Measurements from ENCODE around the gene WFDC5. TPM values are rescaled to one million over a fixed set of nuclear protein-coding genes. Genes with fewer than 3 reads are reported as not detected.
A peak's percentile ranks its signal among the peaks of the same experiment; 100 is the strongest.

The WFDC5 gene
- total RNA-seq, 2 experiments from 2014 or later: not detected

DNA sequence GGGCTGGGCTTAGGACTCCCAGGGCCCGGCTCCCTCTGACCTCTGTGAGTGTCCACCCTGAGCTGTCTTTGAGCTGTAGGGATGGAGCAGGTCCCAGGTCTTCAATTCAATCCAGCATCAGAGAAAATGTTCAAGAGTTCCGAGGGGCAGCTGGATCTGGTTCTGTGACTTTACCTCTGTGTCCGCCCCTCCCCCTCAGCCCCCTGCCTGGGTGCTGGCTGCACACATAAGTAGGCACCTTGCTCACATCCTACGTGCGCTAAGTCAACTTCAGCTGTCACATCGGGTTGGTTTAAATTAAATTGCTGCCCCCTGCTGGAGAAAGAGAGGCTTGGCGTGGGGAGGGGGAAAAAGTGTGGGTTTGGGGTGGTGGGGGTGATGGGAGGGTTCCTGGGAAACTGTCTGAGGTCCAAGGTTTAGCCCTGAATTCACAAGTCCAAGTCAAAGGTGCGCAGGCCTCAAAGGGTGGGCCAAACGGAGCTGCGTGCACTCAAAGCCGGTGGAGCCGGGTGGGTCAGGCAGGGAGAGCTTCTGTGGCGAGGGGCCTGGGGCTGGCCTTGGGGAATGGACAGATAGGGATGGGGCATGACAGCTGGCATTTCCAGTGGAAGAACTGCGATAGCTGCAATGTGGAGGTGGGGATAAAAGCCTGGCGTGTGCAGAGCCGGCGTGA lies 3.0 kb downstream of the WFDC5 start:
- CTCF ChIA-PET: interaction anchor here (0.6 to 4.4 kb wide), 20 partner anchors 9 to 426 kb away, joined by 3 to 53 read pairs (median 5); partner anchors contain the start of gene WFDC12
- peak; percentile 38 for DNase-seq
- H3K4me1 Mint-ChIP-seq (ENCODE audit: low read depth): peaks cover 10% of the 10 kb centered on the region
- no peaks in the 10 kb centered on the region for H3K27me3 Mint-ChIP-seq (ENCODE audit: low read depth)
- H3K4me3 Mint-ChIP-seq: no peak overlapping the region
- H3K36me3 Mint-ChIP-seq (ENCODE audit: low read depth): no peaks in the 10 kb centered on the region
- no peak overlapping the region for H3K27ac Mint-ChIP-seq
- intact Hi-C loops (cut with micrococcal nuclease): no loop called here
- H3K9me3 Mint-ChIP-seq: no peaks in the 10 kb centered on the region

DNA sequence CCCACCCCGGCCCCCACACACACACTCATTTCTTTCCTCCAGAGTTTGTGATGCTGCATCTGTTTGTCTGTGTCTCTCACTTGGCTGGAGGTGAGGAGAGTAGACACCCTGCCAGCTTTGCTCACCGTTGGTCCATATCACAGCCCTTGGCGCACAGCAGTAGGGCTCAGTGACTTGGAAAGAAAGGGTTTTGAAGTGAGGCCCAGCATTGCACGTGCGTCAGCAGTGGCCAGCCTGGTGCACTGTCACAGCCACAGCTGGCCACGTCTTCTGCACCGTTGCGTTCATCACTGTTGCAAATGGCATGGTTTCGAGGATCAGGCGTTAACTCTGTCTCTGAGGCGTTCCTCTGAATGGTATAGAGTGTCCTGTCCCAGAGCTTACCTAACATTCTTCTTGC lies 3.7 kb downstream of the WFDC5 start:
- Mint-ChIP-seq H3K9me3 (no peaks in the 10 kb centered on the region), H3K4me3 (no peak overlapping the region), H3K36me3 (ENCODE audit: low read depth) (no peaks in the 10 kb centered on the region), H3K4me1 (ENCODE audit: low read depth) (peaks cover 10% of the 10 kb centered on the region), H3K27me3 (ENCODE audit: low read depth) (no peaks in the 10 kb centered on the region), H3K27ac (no peak overlapping the region)
- intact Hi-C loops (cut with micrococcal nuclease): no loop called here
- CTCF ChIA-PET: interaction anchor here (0.7 to 4.4 kb wide), 18 partner anchors 10 to 205 kb away, joined by 3 to 53 read pairs (median 4); partner anchors contain the start of gene WFDC12
- no peak for DNase-seq

DNA sequence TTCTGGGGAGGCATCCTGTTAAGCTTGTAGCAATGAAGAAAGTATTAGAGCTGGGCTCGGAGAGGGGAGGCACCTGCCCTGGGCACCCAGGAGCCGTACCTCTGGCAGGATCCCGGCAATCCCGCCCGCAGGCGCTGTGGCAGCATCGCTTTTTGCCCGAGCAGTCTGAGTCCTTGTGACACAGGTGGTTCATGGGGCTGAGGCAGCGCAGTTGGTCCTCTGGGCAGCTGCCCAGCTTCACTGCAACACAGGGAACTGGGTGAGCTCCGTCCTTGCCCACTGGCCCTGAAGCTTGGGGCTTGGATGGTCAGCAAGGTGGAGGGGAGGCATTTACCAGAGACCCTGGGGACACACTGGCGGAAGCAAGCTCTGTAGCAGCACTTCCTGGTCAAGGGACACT lies 4.7 kb downstream of the WFDC5 start:
- H3K9me3 Mint-ChIP-seq: no peaks in the 10 kb centered on the region
- H3K36me3 Mint-ChIP-seq (ENCODE audit: low read depth): no peaks in the 10 kb centered on the region
- no peak for DNase-seq
- intact Hi-C loops (cut with micrococcal nuclease): no loop called here
- H3K27ac Mint-ChIP-seq: no peak overlapping the region
- H3K4me3 Mint-ChIP-seq: no peak overlapping the region
- H3K4me1 Mint-ChIP-seq (ENCODE audit: low read depth): peaks cover 8% of the 10 kb centered on the region
- CTCF ChIA-PET: interaction anchor here (1.0 to 4.4 kb wide), 6 partner anchors 10 to 185 kb away, joined by 3 to 53 read pairs (median 6); no protein-coding TSS in a partner anchor
- no peaks in the 10 kb centered on the region for H3K27me3 Mint-ChIP-seq (ENCODE audit: low read depth)

DNA sequence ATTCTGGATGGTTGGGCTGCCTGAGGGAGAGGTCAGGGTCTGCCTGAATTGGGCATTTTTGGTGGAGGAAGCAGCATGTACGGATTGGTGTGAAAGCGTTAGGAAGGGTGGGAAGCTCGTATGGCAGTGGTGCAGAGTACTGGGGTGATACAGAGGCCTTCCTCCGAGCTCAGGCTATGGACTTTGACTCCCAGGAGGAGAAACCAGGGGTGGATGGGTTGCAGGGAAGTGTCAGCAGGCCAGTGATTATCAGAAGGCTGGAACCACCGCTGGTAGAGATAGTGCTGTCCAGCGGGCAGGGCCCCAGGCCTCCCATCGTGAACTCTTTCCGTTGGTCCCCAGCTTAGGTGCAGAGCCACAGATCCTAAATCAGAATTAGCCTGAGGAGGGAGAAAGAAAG lies 5.3 kb downstream of the WFDC5 start:
- Mint-ChIP-seq H3K27ac (no peak overlapping the region), H3K9me3 (no peaks in the 10 kb centered on the region), H3K27me3 (ENCODE audit: low read depth) (no peaks in the 10 kb centered on the region), H3K4me3 (no peak overlapping the region), H3K4me1 (ENCODE audit: low read depth) (peaks cover 2% of the 10 kb centered on the region), H3K36me3 (ENCODE audit: low read depth) (no peaks in the 10 kb centered on the region)
- DNase-seq: no peak
- intact Hi-C loops (cut with micrococcal nuclease): no loop called here
- CTCF ChIA-PET: interaction anchor here (0.5 to 1.5 kb wide), 5 partner anchors 10 to 698 kb away, joined by 3 to 6 read pairs (median 4); no protein-coding TSS in a partner anchor

DNA sequence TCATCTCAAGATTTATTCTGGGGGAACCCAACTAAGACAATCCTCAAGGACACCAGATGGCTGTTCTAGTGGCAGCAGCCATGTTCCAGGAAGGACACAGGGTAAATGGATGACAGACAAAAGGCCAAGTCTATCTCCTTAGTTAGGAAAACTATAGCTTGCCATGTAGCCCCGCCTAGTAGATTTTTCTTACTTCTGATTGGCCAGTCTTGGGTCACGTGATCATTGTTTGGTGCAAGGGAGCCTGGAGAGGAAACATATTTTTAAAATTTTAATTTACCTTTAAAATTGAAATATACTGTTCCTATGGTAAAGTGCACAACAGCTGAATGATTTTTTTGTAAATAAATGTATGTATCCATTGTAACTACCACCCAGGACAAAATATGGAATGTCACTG lies 9.7 kb downstream of the WFDC5 start:
- H3K27me3 Mint-ChIP-seq (ENCODE audit: low read depth): peaks cover 13% of the 10 kb centered on the region
- H3K4me1 Mint-ChIP-seq (ENCODE audit: low read depth): peaks cover 3% of the 10 kb centered on the region
- intact Hi-C loops (cut with micrococcal nuclease): no loop called here
- no peaks in the 10 kb centered on the region for H3K9me3 Mint-ChIP-seq
- no peak overlapping the region for H3K27ac Mint-ChIP-seq
- no peak overlapping the region for H3K4me3 Mint-ChIP-seq
- no peaks in the 10 kb centered on the region for H3K36me3 Mint-ChIP-seq (ENCODE audit: low read depth)
- DNase-seq: no peak
- CTCF ChIA-PET: interaction anchor here (0.7 to 4.2 kb wide), 5 partner anchors 9 to 188 kb away, joined by 3 to 25 read pairs (median 4); no protein-coding TSS in a partner anchor

DNA sequence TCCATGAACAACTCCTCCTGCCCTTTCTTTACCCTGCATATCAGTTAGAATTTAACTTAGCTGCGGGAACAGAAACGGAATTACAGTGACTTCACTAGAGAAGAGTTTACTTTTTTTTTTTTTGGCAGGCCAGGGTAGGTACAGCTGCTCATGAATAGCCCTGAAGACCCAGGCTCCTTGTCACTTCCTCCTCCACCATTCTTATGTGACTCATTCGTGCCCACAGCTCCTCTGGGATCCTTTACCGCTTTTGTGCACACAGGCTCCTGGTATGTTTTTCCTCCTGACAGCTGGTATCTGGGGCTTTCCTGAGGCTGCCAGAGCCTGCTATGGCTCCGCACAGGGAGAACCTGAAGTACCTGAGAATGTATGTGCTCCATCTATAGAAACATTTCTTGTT lies 10.2 kb downstream of the WFDC5 start:
- DNase-seq: no peak
- Mint-ChIP-seq H3K4me1 (ENCODE audit: low read depth) (peaks cover 3% of the 10 kb centered on the region), H3K4me3 (no peak overlapping the region), H3K27ac (no peak overlapping the region), H3K9me3 (no peaks in the 10 kb centered on the region), H3K36me3 (ENCODE audit: low read depth) (no peaks in the 10 kb centered on the region), H3K27me3 (ENCODE audit: low read depth) (peaks cover 18% of the 10 kb centered on the region)
- CTCF ChIA-PET: interaction anchor here (0.6 to 4.2 kb wide), 9 partner anchors 9 to 213 kb away, joined by 3 to 25 read pairs (median 3); no protein-coding TSS in a partner anchor
- intact Hi-C loops (cut with micrococcal nuclease): no loop called here

DNA sequence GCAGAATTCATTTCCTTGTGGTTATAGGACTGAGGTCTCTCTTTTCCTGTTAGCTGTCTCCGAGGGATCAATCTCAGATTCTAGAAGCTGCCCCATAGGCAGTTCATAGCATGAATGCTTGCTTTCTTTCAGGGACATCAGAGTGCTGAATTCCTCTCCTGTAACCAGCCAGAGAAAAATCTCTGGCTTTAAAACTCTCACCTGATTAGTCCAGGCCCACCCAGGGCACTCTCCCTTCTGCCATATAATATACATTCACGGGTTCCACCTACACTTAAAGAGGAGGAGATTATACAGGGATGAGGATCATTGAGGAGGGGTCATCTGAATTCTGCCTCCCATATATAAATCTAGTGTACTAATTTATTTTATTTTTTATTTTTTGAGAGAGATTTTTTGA lies 11.9 kb downstream of the WFDC5 start:
- no peaks in the 10 kb centered on the region for H3K36me3 Mint-ChIP-seq (ENCODE audit: low read depth)
- H3K9me3 Mint-ChIP-seq: no peaks in the 10 kb centered on the region
- no peak overlapping the region for H3K27ac Mint-ChIP-seq
- intact Hi-C loops (cut with micrococcal nuclease): no loop called here
- peaks cover 26% of the 10 kb centered on the region for H3K27me3 Mint-ChIP-seq (ENCODE audit: low read depth)
- H3K4me1 Mint-ChIP-seq (ENCODE audit: low read depth): peaks cover 7% of the 10 kb centered on the region
- CTCF ChIA-PET: interaction anchor here (1.7 kb wide), 1 partner anchor 10 kb away, joined by 10 read pairs; no protein-coding TSS in a partner anchor
- DNase-seq: no peak
- H3K4me3 Mint-ChIP-seq: no peak overlapping the region

DNA sequence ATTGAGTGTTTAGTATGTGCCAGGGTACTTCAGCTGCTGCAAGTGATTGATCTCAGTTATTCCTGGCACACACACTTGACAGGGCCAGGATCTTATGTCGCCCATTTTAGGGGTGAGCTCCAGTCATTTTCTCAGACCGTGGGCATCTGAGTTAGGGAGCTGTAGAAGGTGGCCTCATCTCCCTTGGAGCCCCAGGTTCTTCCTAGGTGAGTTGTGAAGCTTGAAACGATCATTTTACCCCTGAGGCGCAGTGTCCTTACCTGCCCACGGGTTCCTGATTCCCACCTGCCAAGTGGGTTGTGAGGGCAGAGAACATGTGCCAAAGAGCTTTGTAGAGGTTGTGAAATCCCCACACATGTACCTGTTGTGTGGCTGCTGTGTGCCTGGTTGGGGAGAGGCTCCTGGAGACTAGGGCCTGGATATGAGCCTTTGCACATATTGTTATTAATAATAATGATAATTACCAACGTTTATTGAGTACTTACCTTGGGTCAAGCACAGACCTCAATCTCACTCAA lies 13.6 kb downstream of the WFDC5 start:
- CTCF ChIA-PET: interaction anchor here (0.8 to 1.7 kb wide), 4 partner anchors 12 to 192 kb away, joined by 3 to 10 read pairs (median 4); no protein-coding TSS in a partner anchor
- no peak for DNase-seq
- H3K4me3 Mint-ChIP-seq: peak overlapping the region; percentile 20
- no peaks in the 10 kb centered on the region for H3K9me3 Mint-ChIP-seq
- no peak overlapping the region for H3K27ac Mint-ChIP-seq
- H3K27me3 Mint-ChIP-seq (ENCODE audit: low read depth): peaks cover 37% of the 10 kb centered on the region
- H3K4me1 Mint-ChIP-seq (ENCODE audit: low read depth): peaks cover 11% of the 10 kb centered on the region
- intact Hi-C loops (cut with micrococcal nuclease): no loop called here
- no peaks in the 10 kb centered on the region for H3K36me3 Mint-ChIP-seq (ENCODE audit: low read depth)

DNA sequence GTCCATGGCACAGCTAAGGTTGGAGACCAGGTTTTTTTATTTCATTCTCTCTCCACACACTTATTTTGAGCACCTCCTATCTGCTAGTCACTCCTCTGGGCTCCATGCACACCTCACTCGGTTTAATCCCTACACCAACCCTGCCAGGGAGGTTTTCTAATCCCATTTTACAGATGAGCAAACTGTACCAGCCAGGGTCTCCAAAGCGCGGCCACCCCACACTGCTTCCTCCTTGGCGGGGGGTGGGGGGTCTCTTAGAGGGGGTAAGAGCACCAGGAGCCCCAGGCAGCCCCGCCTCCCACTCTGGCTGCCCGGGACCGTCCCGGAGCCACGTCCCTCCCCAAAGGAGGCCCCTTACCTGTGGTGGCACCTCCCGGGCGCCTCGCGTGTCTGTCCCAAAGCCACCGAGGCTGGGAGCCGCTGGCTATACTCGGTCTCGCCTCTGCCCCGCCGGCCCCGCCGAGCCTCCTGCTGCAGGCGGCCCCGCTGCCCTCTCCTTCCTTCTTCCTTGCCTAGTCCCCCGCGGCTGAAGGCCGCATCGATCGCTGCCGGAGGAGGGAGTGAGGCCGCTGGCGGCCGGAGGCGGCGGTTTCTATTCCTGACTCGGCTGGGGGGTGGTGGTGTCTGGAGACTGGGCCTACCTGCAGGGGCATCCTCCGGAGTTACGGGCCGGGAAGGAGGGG lies 14.3 kb downstream of the WFDC5 start, which contains the start of gene KCNS1:
Gene KCNS1 (minus strand): TSS at position 565 of the 683 bp plus-strand sequence. CDS start 1,891 bp downstream, outside the sequence.
- Mint-ChIP-seq H3K27me3 (ENCODE audit: low read depth) (peaks cover 38% of the 10 kb centered on the region), H3K4me1 (ENCODE audit: low read depth) (peaks cover 12% of the 10 kb centered on the region), H3K27ac (no peak within 1 kb of the TSS), H3K4me3 (peak within 1 kb of the TSS; percentile 20), H3K9me3 (no peaks in the 10 kb centered on the region), H3K36me3 (ENCODE audit: low read depth) (no peaks in the 10 kb centered on the region)
- CTCF ChIA-PET: interaction anchor here (0.7 to 1.9 kb wide), 9 partner anchors 10 to 193 kb away, joined by 3 to 10 read pairs (median 4); no protein-coding TSS in a partner anchor
- intact Hi-C loops (cut with micrococcal nuclease): no loop called here
- no peak for DNase-seq

DNA sequence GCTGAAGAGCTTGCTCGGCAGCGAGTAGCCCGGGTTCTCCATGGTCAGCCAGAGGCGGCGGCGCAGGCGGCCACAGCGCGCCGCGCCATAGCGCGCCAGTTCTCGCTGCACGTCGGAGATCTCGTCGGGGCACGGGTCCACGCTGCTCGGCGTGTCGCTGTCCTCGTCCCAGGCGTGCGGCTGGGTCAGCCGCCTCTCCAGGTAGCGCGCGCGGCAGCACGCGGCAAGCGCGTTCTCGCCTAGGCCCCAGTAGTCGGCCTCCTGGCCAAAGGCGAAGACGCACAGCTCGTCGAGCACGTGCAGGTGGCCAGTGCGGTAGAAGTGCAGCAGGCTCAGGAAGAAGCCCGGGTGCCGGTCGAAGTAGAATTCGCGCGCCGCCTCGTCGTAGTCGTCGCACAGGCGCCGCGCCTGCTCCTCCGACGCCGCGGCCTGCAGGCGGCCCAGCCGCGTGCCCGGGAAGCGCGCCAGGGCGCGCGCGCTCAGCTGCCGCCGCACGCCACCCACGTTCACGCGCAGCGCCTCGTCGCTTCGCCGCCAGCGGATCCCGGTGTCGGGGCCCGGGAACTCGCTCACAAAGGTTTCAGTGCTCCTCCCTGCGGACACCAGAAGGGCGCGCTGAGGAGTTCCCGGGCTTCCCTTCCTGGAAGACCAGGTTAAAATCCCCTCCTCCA lies 16.7 kb downstream of the WFDC5 start:
- intact Hi-C loops (cut with micrococcal nuclease): loop anchor here (10.0 kb wide), 1 partner anchor 413 kb away; no protein-coding TSS in a partner anchor
- CTCF ChIA-PET: interaction anchor here (0.8 to 5.6 kb wide), 12 partner anchors 11 to 210 kb away, joined by 3 to 60 read pairs (median 4); partner anchors contain the start of gene TOMM34
- peak; percentile 49 for DNase-seq
- H3K27ac Mint-ChIP-seq: no peak overlapping the region
- peaks cover 13% of the 10 kb centered on the region for H3K4me1 Mint-ChIP-seq (ENCODE audit: low read depth)
- H3K9me3 Mint-ChIP-seq: no peaks in the 10 kb centered on the region
- no peaks in the 10 kb centered on the region for H3K36me3 Mint-ChIP-seq (ENCODE audit: low read depth)
- peak overlapping the region; percentile 56 for H3K4me3 Mint-ChIP-seq
- peaks cover 38% of the 10 kb centered on the region for H3K27me3 Mint-ChIP-seq (ENCODE audit: low read depth)

DNA sequence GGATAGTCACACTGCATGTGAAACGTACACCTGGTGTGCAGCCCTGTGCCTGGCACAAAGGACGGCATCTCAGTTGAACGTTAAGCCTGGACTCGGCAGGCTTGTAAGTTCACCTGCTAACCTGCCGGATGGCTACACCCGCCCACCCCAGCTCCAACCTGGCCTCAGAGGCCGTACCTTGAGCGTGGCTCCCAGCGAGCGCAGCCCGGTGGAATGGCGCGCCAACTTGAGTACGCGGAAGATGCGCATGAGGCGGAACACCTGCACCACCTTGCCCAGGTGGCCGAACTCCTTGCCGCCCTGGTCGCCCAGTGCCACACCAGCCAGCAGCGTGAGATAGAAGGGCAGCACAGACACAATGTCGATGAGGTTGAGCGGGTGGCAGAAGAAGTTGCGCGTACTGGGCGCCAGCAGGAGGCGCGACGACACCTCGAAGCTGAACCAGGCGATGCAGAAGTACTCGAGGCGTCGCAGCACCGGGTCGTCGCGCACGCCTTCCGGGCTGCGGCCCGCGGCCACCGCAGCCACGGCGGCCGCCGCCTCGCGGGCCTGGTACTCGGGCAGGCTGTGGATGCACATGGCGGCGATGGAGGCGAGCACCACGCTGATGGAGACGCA lies 17.4 kb downstream of the WFDC5 start:
- H3K27ac Mint-ChIP-seq: no peak overlapping the region
- peak; percentile 74 for DNase-seq
- peaks cover 38% of the 10 kb centered on the region for H3K27me3 Mint-ChIP-seq (ENCODE audit: low read depth)
- H3K9me3 Mint-ChIP-seq: no peaks in the 10 kb centered on the region
- H3K4me3 Mint-ChIP-seq: peak overlapping the region; percentile 46
- intact Hi-C loops (cut with micrococcal nuclease): loop anchor here (1.0 to 10.0 kb wide), 6 partner anchors 131 to 413 kb away; partner anchors contain the start of gene PABPC1L
- CTCF ChIA-PET: interaction anchor here (0.6 to 5.6 kb wide), 17 partner anchors 8 to 350 kb away, joined by 3 to 60 read pairs (median 6); partner anchors contain the start of gene PABPC1L
- H3K4me1 Mint-ChIP-seq (ENCODE audit: low read depth): peaks cover 13% of the 10 kb centered on the region
- H3K36me3 Mint-ChIP-seq (ENCODE audit: low read depth): no peaks in the 10 kb centered on the region

Measured in activated naive CD4-positive, alpha-beta T cell treated with anti-CD3 and anti-CD28 coated beads for 36 hours (primary cell).